GM12891 (cell line): ENCODE results near the gene RAB6A.

ENCODE experiments used
- POLR2A ChIP-seq: IDR thresholded peaks from 2 replicates; pipeline ENCODE4 v1.6.1; 2011; ENCODE audit warnings: low read depth, low read length, control low read depth
- TAF1 ChIP-seq: IDR thresholded peaks from 2 replicates; pipeline ENCODE4 v1.6.1; 2011; ENCODE audit warnings: low read depth, low read length, control low read depth

GRCh38 chr11:73800276-73800806 lies 39.5 kb upstream of the RAB6A start:
- TF ChIP-seq TAF1 (no peak), POLR2A (no peak)
